ENCODE measurements around the gene HAX1.

The HAX1 gene

GRCh38 chr1:154272217-154272998 lies at the start of gene HAX1:
Gene HAX1 (plus strand): TSS chr1:154272629. CDS start chr1:154272724, 95 bp downstream.
- peak; percentile 92 for TF ChIP-seq CTCF (IDR thresholded peaks at IDR 0.05)

GRCh38 chr1:154222918-154223317 lies 49.5 kb upstream of the HAX1 start:
- no peak for TF ChIP-seq CTCF (IDR thresholded peaks at IDR 0.05)

GRCh38 chr1:154223621-154224020 lies 48.8 kb upstream of the HAX1 start:
- TF ChIP-seq CTCF (IDR thresholded peaks at IDR 0.05): no peak

DNA sequence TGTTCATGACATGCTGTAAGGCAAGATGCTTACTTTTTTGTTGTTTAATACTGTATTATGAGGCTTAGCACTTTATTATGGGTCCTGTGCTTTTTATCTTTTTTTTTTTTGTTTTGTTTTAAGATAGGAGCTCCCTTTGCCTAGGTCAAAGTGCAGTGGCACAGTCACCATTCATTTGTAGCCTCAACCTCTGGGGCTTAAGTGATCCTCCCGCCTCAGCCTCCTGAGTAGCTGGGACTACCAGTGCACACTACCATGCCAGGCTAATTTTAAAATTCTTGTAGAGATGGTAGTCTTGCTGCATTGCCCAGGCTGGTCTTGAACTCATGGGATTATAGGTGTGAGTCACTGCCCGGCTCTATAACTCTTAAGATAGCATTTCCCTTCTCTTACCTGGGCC lies 47.1 kb upstream of the HAX1 start:
- TF ChIP-seq CTCF (IDR thresholded peaks at IDR 0.05): no peak

DNA sequence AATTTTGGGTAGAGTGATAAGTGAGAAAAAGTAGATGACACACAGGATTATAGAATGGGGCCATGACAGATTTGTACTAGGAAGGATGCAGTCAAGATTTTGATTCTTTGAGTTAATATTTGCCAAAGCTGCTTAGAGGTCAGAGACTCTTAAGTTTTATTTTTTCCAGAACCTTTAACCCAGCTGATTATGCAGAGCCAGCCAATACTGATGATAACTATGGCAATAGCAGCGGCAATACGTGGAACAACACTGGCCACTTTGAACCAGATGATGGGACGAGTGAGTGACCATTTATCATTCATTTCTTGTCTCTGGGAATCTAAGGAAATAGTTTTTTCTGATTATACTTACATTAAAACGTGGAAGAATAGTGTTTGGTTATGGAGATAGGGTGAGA lies 35.6 kb upstream of the HAX1 start:
- TF ChIP-seq CTCF (IDR thresholded peaks at IDR 0.05): no peak

DNA sequence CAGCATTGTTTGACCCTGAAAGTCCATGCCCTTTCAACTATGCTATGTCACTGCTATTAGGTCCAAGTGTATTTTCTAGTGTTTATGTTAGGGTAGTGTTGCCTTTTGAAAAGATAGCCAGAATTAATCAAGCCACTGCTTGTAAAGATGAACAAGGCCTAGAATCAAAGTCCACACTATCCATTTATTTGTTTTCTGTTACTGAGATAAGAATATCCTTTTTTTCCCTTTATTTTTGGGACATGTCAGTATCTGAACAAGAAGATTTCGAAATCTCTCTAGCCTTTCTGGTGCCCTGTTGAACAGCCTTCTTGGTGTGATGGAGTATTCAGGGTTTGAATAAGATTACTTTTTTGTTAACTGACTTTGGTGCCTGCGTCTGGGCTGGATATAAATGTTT lies 35.0 kb upstream of the HAX1 start:
- TF ChIP-seq CTCF (IDR thresholded peaks at IDR 0.05): no peak

DNA sequence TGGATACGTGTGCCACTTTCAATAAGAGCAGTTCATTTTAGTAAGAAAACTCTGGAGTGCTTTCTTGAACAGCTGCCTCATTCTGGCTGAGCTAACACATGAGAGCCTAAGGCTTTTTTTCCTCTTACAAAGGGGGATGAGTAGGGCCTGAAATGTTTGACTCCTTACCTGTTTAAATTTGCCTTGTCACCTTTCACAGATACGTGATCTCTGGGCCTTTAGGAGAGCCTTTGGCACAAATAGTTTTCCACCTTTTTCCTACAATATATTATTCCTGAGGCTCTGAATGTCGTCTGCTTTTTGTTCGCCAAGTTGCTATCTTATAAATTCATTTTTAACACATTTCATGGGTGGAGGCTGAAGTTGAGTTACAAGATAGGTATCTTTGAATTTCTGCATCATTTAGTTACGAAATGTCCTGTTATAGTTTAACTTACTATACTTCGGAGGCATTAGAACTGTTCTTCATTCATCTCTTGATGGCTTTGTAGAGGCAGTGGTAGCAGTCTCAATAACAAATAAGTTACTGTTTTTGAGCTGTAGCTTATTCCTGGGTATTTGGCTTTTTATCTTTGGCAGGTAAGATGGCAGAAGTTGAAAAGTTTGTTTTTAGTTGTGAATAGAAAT lies 34.4 kb upstream of the HAX1 start:
- no peak for TF ChIP-seq CTCF (IDR thresholded peaks at IDR 0.05)
